ENCODE results near the gene TTBK1.

- TF ChIP-seq POLR2A (IDR thresholded peaks at IDR 0.05; ENCODE audit: low read depth, low read length) (no peak), POLR2AphosphoS5 (IDR thresholded peaks at IDR 0.05; ENCODE audit: low read depth, low read length) (no peak)
Observed at GRCh38 chr6:43286980-43287716, 43.9 kb downstream of the TTBK1 start.
